RWPE2 (cell line): ENCODE measurements around the gene KLF13.

ENCODE experiments used
- ATAC-seq: fragments of 200-7000 bp; cut with Tn5 transposase; 3 replicates; pipeline ENCODE4 v1.9.1; 2021; ENCODE audit warnings: low read depth
- DNase-seq: peaks from one replicate; pipeline ENCODE4 v3.0.0-alpha.2; 2020; ENCODE audit warnings: low spot score
- H3K27ac ChIP-seq: fragments of 450-650 bp; 2 replicates; pipeline ENCODE4 v1.5.1; 2017; ENCODE audit warnings: mild to moderate bottlenecking; ENCODE audit not compliant: poor library complexity, severe bottlenecking
- H3K27me3 ChIP-seq: fragments of 250-450 bp; sonication (Bioruptor Pico); 2 replicates; pipeline ENCODE4 v1.5.1; 2021; ENCODE audit warnings: mild to moderate bottlenecking, moderate library complexity; ENCODE audit not compliant: insufficient read depth, poor library complexity, severe bottlenecking
- H3K36me3 ChIP-seq: fragments of 250-450 bp; sonication (Bioruptor Pico); 2 replicates; pipeline ENCODE4 v1.5.1; 2020; ENCODE audit warnings: low read depth, mild to moderate bottlenecking, moderate library complexity
- H3K4me1 ChIP-seq: fragments of 250-450 bp; sonication (Bioruptor Pico); 2 replicates; pipeline ENCODE4 v1.5.1; 2021; ENCODE audit warnings: mild to moderate bottlenecking, moderate library complexity; ENCODE audit not compliant: insufficient read depth, poor library complexity, severe bottlenecking
- H3K4me3 ChIP-seq: fragments of 250-450 bp; sonication (Bioruptor Pico); 2 replicates; pipeline ENCODE4 v1.5.1; 2021; ENCODE audit warnings: mild to moderate bottlenecking, moderate library complexity; ENCODE audit not compliant: severe bottlenecking
- H3K9me3 ChIP-seq: fragments of 250-450 bp; sonication (Bioruptor Pico); 2 replicates; pipeline ENCODE4 v1.5.1; 2021; ENCODE audit warnings: mild to moderate bottlenecking, moderate library complexity; ENCODE audit not compliant: severe bottlenecking
- TF ChIP-seq, protein P1 (sequence below): fragments of 450-650 bp; IDR thresholded peaks from one replicate; pipeline ENCODE4 v1.5.1; 2017; ENCODE audit warnings: mild to moderate bottlenecking, moderate library complexity; ENCODE audit not compliant: poor library complexity, severe bottlenecking

Gene KLF13

GRCh38 chr15:31401282-31401681 lies 74.6 kb downstream of the KLF13 start:
- H3K4me3 ChIP-seq = no peak overlapping the region
- DNase-seq (no peak), ATAC-seq (no peak)
- no peaks in the 10 kb centered on the region for H3K36me3 ChIP-seq
- H3K27ac ChIP-seq = no peak overlapping the region
- no peaks in the 10 kb centered on the region for H3K9me3 ChIP-seq
- H3K4me1 ChIP-seq = peaks cover 28% of the 10 kb centered on the region
- no peaks in the 10 kb centered on the region for H3K27me3 ChIP-seq
- TF ChIP-seq, protein P1, sequence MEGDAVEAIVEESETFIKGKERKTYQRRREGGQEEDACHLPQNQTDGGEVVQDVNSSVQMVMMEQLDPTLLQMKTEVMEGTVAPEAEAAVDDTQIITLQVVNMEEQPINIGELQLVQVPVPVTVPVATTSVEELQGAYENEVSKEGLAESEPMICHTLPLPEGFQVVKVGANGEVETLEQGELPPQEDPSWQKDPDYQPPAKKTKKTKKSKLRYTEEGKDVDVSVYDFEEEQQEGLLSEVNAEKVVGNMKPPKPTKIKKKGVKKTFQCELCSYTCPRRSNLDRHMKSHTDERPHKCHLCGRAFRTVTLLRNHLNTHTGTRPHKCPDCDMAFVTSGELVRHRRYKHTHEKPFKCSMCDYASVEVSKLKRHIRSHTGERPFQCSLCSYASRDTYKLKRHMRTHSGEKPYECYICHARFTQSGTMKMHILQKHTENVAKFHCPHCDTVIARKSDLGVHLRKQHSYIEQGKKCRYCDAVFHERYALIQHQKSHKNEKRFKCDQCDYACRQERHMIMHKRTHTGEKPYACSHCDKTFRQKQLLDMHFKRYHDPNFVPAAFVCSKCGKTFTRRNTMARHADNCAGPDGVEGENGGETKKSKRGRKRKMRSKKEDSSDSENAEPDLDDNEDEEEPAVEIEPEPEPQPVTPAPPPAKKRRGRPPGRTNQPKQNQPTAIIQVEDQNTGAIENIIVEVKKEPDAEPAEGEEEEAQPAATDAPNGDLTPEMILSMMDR = no peak

- Histone ChIP-seq H3K9me3 (no peaks in the 10 kb centered on the region), H3K27me3 (no peaks in the 10 kb centered on the region), H3K4me3 (no peak overlapping the region), H3K4me1 (peaks cover 22% of the 10 kb centered on the region), H3K27ac (no peak overlapping the region), H3K36me3 (no peaks in the 10 kb centered on the region)
- no peak for DNase-seq
- no peak for ATAC-seq
- TF ChIP-seq, protein P1 = no peak
These were observed 75.4 kb downstream of the KLF13 start for GRCh38 chr15:31402003-31402402.

- Histone ChIP-seq H3K4me3 (no peak overlapping the region), H3K4me1 (peaks cover 18% of the 10 kb centered on the region), H3K36me3 (no peaks in the 10 kb centered on the region), H3K27me3 (no peaks in the 10 kb centered on the region), H3K27ac (no peak overlapping the region), H3K9me3 (no peaks in the 10 kb centered on the region)
- ATAC-seq (no peak), DNase-seq (no peak)
- TF ChIP-seq, protein P1 = no peak
These were observed 75.9 kb downstream of the KLF13 start for GRCh38 chr15:31402511-31403056.

DNA sequence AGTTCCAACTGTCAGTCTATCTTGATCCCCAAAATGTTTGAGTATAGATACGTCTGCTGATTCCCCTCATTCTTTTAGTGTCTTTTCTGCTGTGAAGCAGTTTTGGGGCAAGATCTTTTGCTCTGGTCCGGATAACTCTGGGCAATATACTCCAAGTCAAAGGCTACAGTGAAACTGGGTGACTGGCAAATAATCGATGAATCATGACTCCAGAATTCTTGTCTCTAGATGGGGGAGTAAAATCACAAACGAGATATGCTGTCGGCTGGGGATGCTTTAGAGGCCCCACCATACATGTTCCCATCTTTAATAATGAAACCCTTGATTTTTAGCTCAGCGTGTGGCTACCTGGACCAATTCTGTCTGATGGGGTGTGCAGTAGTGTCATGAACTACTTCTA lies 76.5 kb downstream of the KLF13 start:
- ATAC-seq (no peak), DNase-seq (no peak)
- H3K36me3 ChIP-seq = no peaks in the 10 kb centered on the region
- H3K4me3 ChIP-seq = no peak overlapping the region
- peaks cover 13% of the 10 kb centered on the region for H3K4me1 ChIP-seq
- no peak overlapping the region for H3K27ac ChIP-seq
- H3K27me3 ChIP-seq = no peaks in the 10 kb centered on the region
- TF ChIP-seq, protein P1 = no peak
- H3K9me3 ChIP-seq = peaks cover 3% of the 10 kb centered on the region

DNA sequence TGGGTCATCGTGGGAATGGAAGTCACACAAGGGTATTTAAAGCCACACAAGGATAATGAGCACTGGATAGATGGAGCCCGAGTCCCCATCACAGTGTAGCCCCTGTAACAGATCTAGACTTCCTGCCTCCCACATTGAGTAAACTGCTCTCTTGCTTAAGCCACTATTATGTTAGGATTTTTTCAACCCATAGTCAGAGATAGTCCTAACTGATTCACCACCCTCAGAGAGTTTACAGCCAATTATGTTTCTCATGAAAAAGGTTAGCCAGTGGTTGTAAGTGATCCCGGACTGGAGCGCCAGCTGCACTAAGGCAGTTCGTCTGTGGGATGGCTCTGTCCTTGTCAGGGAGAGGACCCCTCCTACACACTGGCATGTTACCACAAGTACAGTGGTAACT lies 77.0 kb downstream of the KLF13 start:
- TF ChIP-seq, protein P1 = no peak
- Histone ChIP-seq H3K36me3 (no peaks in the 10 kb centered on the region), H3K27me3 (no peaks in the 10 kb centered on the region), H3K4me3 (no peak overlapping the region), H3K4me1 (peaks cover 8% of the 10 kb centered on the region), H3K27ac (no peak overlapping the region), H3K9me3 (peaks cover 6% of the 10 kb centered on the region)
- DNase-seq = no peak
- ATAC-seq = no peak
